BJ (cell line): ENCODE data around the gene MCOLN1. TPM values are rescaled to one million over a fixed set of nuclear protein-coding genes. Genes with fewer than 3 reads are reported as not detected.
A peak's percentile ranks its signal among the peaks of the same experiment; 100 is the strongest.

Experiments
- CTCF ChIA-PET: fragments of 350-600 bp; formaldehyde crosslinking; extraction: SDS; loops from one replicate; lab custom pipeline; 2021; ENCODE audit warnings: antibody characterized with exemption, inconsistent platforms; lab: Yijun Ruan, JAX
- POLR2A ChIA-PET: fragments of 300-600 bp; sonication (Branson Sonifier 250); formaldehyde crosslinking; extraction: SDS; loops from one replicate; lab custom pipeline; 2021; ENCODE audit warnings: antibody characterized with exemption; lab: Charles Lee
- DNase-seq: peaks from one replicate; pipeline ENCODE4 v3.0.0-alpha.2; 2011; ENCODE audit warnings: low read depth
- H3K27me3 ChIP-seq: 2 replicates; pipeline ENCODE4 v1.6.0; 2011; ENCODE audit warnings: low read length; ENCODE audit not compliant: control insufficient read depth, insufficient read depth
- H3K36me3 ChIP-seq: 2 replicates; pipeline ENCODE4 v1.5.1; 2011; ENCODE audit warnings: low read length; ENCODE audit not compliant: control insufficient read depth, insufficient read depth
- H3K4me3 ChIP-seq: 2 replicates; pipeline ENCODE4 v1.5.1; 2011; ENCODE audit warnings: low read depth, mild to moderate bottlenecking, control low read depth, low read length
- polyA plus RNA-seq: library from polyadenylated mRNA; depleted of rRNA; stranded (reverse); fragments of >200 nt; gene quantifications from 2 replicates; pipeline ENCODE4 v1.2.3, GENCODE V29; 2011
- TF ChIP-seq, protein P1 (sequence below): IDR thresholded peaks from 2 replicates; pipeline ENCODE4 v1.5.1; 2011; ENCODE audit warnings: low read depth, mild to moderate bottlenecking, control low read depth, inconsistent platforms, low read length, moderate library complexity; ENCODE audit not compliant: insufficient read depth

MCOLN1 gene
- polyA plus RNA-seq, 1 experiment: 50.6 TPM

DNA sequence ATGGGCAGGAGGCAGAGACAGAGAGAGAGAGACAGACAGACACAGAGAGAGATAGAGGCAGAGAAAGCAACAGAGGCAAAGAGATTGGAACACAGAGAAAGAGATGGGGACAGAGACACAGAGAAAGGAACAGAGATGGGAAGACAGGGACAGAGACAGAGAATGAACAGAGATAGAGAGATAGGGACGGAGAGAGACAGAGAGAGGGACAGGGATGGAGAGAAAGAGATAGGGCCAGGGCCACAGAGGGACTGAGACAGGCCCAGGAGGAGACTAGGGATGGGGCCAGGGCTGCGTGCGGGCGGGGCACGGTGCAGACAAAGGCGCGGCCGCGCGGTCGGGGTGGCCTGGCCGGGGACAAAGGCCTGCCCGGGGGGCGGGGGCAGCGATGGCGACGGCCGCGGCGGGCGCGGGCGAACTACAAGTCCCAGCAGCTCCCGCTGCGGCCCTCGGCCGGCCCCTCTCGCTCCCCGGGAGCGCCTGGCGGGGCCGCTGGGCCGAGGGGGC, 6.7 kb upstream of the MCOLN1 start, which contains the start of gene ZNF358:
ZNF358 (plus strand) TSS at position 459 of the 507 bp plus-strand sequence. CDS start 3,140 bp downstream, outside the sequence.
- Histone ChIP-seq H3K27me3 (no peaks in the 10 kb centered on the region), H3K36me3 (peaks cover 7% of the 10 kb centered on the region), H3K4me3 (peak within 1 kb of the TSS; percentile 78)
- no peak for DNase-seq
- CTCF ChIA-PET: no interaction called here
- TF ChIP-seq, protein P1, sequence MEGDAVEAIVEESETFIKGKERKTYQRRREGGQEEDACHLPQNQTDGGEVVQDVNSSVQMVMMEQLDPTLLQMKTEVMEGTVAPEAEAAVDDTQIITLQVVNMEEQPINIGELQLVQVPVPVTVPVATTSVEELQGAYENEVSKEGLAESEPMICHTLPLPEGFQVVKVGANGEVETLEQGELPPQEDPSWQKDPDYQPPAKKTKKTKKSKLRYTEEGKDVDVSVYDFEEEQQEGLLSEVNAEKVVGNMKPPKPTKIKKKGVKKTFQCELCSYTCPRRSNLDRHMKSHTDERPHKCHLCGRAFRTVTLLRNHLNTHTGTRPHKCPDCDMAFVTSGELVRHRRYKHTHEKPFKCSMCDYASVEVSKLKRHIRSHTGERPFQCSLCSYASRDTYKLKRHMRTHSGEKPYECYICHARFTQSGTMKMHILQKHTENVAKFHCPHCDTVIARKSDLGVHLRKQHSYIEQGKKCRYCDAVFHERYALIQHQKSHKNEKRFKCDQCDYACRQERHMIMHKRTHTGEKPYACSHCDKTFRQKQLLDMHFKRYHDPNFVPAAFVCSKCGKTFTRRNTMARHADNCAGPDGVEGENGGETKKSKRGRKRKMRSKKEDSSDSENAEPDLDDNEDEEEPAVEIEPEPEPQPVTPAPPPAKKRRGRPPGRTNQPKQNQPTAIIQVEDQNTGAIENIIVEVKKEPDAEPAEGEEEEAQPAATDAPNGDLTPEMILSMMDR: no peak
- POLR2A ChIA-PET: no interaction called here

DNA sequence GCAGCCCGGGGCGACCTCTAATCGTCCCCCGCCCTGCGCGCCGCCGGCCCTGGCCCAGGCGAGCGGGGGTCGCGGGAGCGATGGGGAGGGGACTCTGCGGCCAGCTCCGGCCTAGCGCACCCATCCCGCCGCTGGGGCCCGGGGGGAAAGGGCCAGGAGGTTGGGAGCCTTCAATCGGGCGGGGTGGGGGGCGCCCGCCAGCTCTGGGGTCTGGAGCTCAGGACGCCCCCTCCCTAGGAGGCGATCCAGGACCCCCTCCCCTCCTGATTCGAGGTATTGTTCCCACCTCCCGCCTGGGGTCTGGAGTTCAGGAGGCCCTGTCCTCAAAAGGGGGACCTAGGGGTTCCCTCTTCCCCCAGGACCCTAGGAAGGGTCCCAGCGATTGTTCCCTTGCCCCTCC, 6.1 kb upstream of the MCOLN1 start:
- ChIA-PET CTCF (no interaction called here), POLR2A (interaction anchor here (0.6 kb wide), 1 partner anchor 122 kb away, joined by 5 read pairs; no protein-coding TSS in a partner anchor)
- Histone ChIP-seq H3K27me3 (no peaks in the 10 kb centered on the region), H3K4me3 (peak overlapping the region; percentile 78), H3K36me3 (peaks cover 7% of the 10 kb centered on the region)
- TF ChIP-seq, protein P1: no peak
- DNase-seq: no peak

DNA sequence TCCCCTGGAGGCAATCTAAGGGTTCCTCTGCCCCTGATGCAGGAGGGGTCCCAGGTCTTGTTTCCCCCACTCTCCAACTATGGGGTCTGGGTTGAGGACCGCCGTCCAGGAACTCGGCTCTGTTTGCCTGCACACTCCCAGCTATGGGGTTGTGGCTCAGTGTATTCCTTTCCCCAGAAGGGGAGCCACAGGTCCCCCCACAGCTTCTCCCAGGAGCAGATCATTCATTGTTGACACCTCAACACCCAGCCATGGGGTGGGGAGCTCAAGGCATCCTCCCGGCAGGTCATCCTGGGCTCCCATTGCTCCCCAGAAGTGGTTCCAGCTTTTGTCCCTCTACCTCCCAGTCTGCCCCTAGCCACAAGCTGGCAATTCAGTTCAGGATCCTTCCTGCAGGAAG, 5.5 kb upstream of the MCOLN1 start:
- no peaks in the 10 kb centered on the region for H3K27me3 ChIP-seq
- H3K36me3 ChIP-seq: peaks cover 7% of the 10 kb centered on the region
- ChIA-PET CTCF (no interaction called here), POLR2A (interaction anchor here (0.6 kb wide), 1 partner anchor 122 kb away, joined by 5 read pairs; no protein-coding TSS in a partner anchor)
- no peak for DNase-seq
- peak overlapping the region; percentile 78 for H3K4me3 ChIP-seq
- TF ChIP-seq, protein P1: no peak

DNA sequence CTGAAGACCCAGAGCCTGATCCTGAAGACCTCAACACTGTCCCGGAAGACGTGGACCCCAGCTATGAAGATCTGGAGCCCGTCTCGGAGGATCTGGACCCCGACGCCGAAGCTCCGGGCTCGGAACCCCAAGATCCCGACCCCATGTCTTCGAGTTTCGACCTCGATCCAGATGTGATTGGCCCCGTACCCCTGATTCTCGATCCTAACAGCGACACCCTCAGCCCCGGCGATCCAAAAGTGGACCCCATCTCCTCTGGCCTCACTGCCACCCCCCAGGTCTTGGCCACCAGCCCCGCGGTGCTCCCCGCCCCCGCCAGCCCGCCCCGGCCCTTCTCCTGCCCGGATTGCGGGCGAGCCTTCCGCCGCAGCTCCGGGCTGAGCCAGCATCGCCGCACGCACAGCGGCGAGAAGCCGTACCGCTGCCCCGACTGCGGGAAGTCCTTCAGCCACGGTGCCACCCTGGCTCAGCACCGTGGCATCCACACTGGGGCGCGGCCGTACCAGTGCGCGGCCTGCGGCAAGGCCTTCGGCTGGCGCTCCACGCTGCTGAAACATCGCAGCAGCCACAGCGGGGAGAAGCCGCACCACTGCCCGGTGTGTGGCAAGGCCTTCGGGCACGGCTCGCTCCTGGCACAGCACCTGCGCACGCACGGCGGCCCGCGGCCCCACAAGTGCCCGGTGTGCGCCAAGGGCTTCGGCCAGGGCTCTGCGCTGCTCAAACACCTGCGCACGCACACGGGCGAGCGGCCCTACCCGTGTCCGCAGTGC, 2.9 kb upstream of the MCOLN1 start:
- ChIA-PET CTCF (interaction anchor here (1.5 kb wide), 1 partner anchor 8 kb away, joined by 3 read pairs; no protein-coding TSS in a partner anchor), POLR2A (no interaction called here)
- Histone ChIP-seq H3K4me3 (no peak overlapping the region), H3K36me3 (peaks cover 7% of the 10 kb centered on the region), H3K27me3 (no peaks in the 10 kb centered on the region)
- TF ChIP-seq, protein P1: no peak
- no peak for DNase-seq
